ENCODE data around the gene RNF126.
"Not testable (repeated sequence)": the region's sequence is repeated elsewhere in the genome, so short reads cannot be mapped to it uniquely, and the experiment has no call there.

Gene RNF126

DNA sequence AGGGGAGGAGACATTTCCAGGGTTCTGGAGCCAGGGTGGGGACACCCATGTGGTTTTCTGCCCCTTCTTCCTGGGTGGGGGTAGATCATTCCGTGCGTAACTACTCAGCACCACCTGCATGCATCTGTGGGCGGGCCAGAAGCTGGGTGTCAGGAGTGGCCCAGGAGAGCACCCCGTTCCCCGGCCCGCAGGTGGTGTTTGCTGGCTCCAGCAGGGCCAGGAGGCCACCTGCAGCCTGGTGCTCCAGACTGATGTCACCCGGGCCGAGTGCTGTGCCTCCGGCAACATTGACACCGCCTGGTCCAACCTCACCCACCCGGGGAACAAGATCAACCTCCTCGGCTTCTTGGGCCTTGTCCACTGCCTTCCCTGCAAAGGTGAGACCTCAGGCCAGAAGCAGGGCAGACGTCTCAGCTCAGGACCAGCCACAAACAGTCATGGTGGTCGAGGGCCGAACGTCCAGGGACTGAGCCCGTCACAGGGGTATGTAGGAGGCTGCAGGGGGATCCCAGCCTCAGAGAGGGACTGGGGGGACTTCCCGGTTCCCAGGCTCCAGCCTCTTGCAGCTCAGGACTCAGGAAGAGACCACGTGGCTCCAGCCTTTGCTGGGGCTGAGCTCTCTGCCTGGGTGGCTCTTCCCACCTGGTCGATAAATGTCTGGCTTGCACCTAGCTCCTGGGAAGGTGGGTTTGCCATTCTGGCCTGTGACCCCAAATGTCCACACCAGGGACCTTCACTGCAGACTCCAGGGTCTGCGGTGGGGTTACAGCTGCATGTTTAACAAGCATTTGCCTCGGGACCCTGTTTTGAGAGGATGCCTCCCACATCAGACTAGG, 14.8 kb upstream of the RNF126 start:
- H3K4me3 ChIP-seq (ENCODE audit: low read depth, low read length), result peak overlapping the region; percentile 6
- TF ChIP-seq, protein P1, sequence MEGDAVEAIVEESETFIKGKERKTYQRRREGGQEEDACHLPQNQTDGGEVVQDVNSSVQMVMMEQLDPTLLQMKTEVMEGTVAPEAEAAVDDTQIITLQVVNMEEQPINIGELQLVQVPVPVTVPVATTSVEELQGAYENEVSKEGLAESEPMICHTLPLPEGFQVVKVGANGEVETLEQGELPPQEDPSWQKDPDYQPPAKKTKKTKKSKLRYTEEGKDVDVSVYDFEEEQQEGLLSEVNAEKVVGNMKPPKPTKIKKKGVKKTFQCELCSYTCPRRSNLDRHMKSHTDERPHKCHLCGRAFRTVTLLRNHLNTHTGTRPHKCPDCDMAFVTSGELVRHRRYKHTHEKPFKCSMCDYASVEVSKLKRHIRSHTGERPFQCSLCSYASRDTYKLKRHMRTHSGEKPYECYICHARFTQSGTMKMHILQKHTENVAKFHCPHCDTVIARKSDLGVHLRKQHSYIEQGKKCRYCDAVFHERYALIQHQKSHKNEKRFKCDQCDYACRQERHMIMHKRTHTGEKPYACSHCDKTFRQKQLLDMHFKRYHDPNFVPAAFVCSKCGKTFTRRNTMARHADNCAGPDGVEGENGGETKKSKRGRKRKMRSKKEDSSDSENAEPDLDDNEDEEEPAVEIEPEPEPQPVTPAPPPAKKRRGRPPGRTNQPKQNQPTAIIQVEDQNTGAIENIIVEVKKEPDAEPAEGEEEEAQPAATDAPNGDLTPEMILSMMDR (IDR thresholded peaks at IDR 0.05; ENCODE audit: borderline replicate concordance, insufficient read depth, low read depth, low read length), result no peak

DNA sequence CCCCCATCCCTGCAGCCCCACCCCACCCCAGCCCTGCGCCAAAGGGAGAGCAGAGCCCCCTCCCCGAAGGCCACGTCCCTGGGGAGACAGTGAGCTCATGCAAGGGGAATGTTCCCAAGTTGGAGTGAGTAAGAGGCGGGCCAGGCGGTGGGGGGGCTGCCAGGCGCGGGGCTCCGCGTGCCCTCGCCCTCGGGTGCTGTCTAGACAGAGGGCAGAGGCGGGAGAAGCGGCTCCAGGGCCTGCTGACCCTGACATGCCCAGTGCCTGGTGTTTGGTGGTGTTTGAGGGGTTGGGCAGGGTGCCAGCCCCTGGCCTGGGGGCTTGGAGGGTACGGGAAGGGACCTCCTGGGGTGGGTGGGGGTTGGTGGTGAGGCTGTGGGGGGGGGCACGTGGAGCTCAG, 14.2 kb upstream of the RNF126 start:
- TF ChIP-seq, protein P1 (IDR thresholded peaks at IDR 0.05; ENCODE audit: borderline replicate concordance, insufficient read depth, low read depth, low read length), result no peak
- H3K4me3 ChIP-seq (ENCODE audit: low read depth, low read length), result peak overlapping the region; percentile 31

DNA sequence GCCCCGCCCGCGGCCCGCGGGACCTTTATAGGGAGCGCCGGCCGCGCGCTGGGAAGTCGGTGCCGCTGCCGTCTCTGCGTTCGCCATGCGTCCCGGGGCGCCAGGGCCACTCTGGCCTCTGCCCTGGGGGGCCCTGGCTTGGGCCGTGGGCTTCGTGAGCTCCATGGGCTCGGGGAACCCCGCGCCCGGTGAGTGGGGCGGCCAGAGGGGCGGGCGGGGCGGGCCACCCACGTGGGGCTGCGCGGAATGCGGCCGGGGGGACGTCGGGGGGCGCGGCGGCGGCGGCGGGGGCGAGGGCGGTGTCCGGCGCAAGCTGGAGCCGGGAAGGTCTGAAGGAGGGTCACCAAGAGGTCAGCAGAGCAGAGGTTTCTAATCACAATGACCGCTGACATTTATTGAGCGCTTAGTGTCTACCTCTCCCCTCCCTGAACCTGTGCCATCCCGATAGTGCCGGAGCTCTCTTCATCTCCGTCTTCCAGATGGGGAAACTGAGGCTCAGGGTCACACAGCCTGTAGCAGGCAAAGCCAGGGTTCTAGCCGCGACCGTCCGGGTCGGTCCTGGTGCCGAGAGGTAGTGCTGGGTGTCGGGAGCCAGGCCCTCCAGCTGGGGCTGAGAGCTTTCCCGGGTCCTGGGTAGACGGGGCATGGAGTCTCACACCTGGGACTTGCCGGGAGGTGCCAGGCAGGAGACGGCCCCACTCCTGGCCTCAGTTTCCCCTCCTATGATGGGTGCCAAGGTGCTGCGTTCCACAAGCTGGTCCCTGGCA, 13.5 kb upstream of the RNF126 start, which contains the start of gene FSTL3:
TSS of gene FSTL3 (plus strand) at position 54 of the 767 bp plus-strand sequence. CDS start at position 86, 32 bp downstream.
- TF ChIP-seq, protein P1 (IDR thresholded peaks at IDR 0.05; ENCODE audit: borderline replicate concordance, insufficient read depth, low read depth, low read length), result no peak
- H3K4me3 ChIP-seq (ENCODE audit: low read depth, low read length), result peak within 1 kb of the TSS; percentile 44

GRCh38 chr19:676007-676338, 13.0 kb upstream of the RNF126 start:
- peak overlapping the region; percentile 29 for H3K4me3 ChIP-seq (ENCODE audit: low read depth, low read length)
- TF ChIP-seq, protein P1 (IDR thresholded peaks at IDR 0.05; ENCODE audit: borderline replicate concordance, insufficient read depth, low read depth, low read length), result no peak

DNA sequence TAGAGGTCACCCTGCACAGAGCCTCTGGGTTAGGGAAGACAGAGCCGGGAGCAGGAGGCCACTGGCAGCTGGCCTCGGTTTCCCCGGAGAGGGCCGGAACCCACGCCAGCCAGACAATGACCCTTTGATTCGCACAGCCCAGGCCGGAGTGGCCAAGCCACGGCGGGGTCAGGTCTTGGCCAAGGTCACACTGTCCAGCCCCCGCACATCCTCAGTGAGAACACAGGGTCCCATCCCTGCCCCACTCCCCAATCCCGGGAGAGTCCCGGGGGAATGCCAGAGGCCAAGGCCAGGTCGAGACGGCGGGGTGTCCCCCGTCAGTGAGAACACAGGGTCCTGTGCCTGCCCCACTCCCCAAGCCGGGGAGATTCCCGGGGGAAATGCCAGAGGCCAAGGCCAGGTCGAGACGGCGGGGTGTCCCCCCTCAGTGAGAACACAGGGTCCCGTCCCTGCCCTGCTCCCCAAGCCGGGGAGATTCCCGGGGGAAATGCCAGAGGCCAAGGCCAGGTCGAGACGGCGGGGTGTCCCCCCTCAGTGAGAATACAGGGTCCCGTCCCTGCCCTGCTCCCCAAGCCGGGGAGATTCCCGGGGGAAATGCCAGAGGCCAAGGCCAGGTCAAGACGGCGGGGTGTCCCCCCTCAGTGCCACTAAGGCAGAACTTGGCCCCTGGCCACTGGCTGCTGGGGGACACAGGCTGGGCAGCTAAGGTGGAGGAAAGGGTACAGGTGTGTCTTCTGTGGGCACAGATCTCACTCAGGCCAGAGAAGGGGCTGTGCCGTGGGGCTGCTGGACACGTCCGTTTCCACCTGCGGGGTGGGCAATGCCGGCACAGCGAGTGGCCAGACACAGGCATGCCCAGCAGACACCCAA, 11.5 kb upstream of the RNF126 start:
- TF ChIP-seq, protein P1 (IDR thresholded peaks at IDR 0.05; ENCODE audit: borderline replicate concordance, insufficient read depth, low read depth, low read length), result no peak
- no peak overlapping the region for H3K4me3 ChIP-seq (ENCODE audit: low read depth, low read length)

DNA sequence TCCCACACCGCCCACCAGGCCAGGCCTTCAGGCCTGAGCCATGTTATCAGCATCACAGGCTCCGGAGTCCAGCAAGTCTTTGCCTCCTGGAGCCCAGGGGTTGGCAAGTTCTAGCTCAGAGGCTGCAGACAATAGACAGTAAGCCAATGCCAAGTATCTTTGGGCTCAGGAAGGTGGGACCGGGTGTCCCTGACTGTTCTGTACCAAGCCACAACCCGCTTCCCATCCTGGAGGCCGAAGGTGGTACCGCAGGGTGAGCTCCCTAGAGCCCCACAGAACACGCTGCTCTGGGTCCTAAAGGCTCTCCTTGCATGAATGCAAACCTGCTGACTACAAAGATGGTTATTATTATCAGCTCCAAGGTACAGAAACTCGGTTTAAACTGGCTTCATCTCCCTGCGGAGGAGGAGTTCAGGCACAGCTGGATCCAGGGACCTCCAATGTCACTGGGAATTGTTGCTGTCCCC, 7.6 kb upstream of the RNF126 start:
- H3K4me3 ChIP-seq (ENCODE audit: low read depth, low read length), result no peak overlapping the region
- TF ChIP-seq, protein P1 (IDR thresholded peaks at IDR 0.05; ENCODE audit: borderline replicate concordance, insufficient read depth, low read depth, low read length), result peak; percentile 35; the same call in 1 of the 2 replicates

GRCh38 chr19:668675-669434, 5.8 kb upstream of the RNF126 start:
- not testable (repeated sequence) for H3K4me3 ChIP-seq (ENCODE audit: low read depth, low read length)

GRCh38 chr19:666985-667573, 4.1 kb upstream of the RNF126 start:
- not testable (repeated sequence) for H3K4me3 ChIP-seq (ENCODE audit: low read depth, low read length)

Measured in GM12875 (cell line).